H9 (cell line): Measurements from ENCODE around the gene SSUH2. TPM values are rescaled to one million over a fixed set of nuclear protein-coding genes. Genes with fewer than 3 reads are reported as not detected.

ENCODE experiments used
- DNase-seq: peaks from one replicate; pipeline ENCODE4 v3.0.0-alpha.2; 2017
- H2AFZ ChIP-seq: one replicate; pipeline ENCODE4 v1.6.1; 2013; ENCODE audit warnings: mild to moderate bottlenecking, low read length, control low read depth, moderate library complexity
- H2AK5ac ChIP-seq: 2 replicates; pipeline ENCODE4 v1.6.1; 2013; ENCODE audit warnings: low read length, control low read depth, mixed read lengths; ENCODE audit not compliant: insufficient read length
- H2BK120ac ChIP-seq: one replicate; pipeline ENCODE4 v1.6.1; 2013; ENCODE audit warnings: low read depth, mild to moderate bottlenecking, low read length, control low read depth, inconsistent platforms; ENCODE audit not compliant: poor library complexity, severe bottlenecking
- H2BK12ac ChIP-seq: 2 replicates; pipeline ENCODE4 v1.6.1; 2013; ENCODE audit warnings: low read length, control low read depth, mixed read lengths, low read depth; ENCODE audit not compliant: insufficient read length
- H2BK15ac ChIP-seq: 2 replicates; pipeline ENCODE4 v1.6.1; 2013; ENCODE audit warnings: low read depth, low read length, control low read depth
- H2BK20ac ChIP-seq: one replicate; pipeline ENCODE4 v1.6.1; 2013; ENCODE audit warnings: low read depth, mild to moderate bottlenecking, low read length, control low read depth, inconsistent platforms; ENCODE audit not compliant: poor library complexity, severe bottlenecking
- H2BK5ac ChIP-seq: 2 replicates; pipeline ENCODE4 v1.6.1; 2013; ENCODE audit warnings: low read length, control low read depth, mixed read lengths; ENCODE audit not compliant: insufficient read length
- H3K14ac ChIP-seq: 2 replicates; pipeline ENCODE4 v1.6.1; 2013; ENCODE audit warnings: low read length, control low read depth; ENCODE audit not compliant: insufficient read depth
- H3K18ac ChIP-seq: 2 replicates; pipeline ENCODE4 v1.6.1; 2013; ENCODE audit warnings: low read depth, mild to moderate bottlenecking, mixed read lengths, low read length, control low read depth; ENCODE audit not compliant: insufficient read length
- H3K23ac ChIP-seq: 2 replicates; pipeline ENCODE4 v1.6.1; 2013; ENCODE audit warnings: low read length, control low read depth, mixed read lengths, low read depth; ENCODE audit not compliant: insufficient read length
- H3K23me2 ChIP-seq: 2 replicates; pipeline ENCODE4 v1.6.1; 2013; ENCODE audit warnings: low read depth, mild to moderate bottlenecking, mixed read lengths, low read length, control low read depth; ENCODE audit not compliant: insufficient read length, poor library complexity, severe bottlenecking
- H3K27ac ChIP-seq: 2 replicates; pipeline ENCODE4 v1.5.1; 2013; ENCODE audit warnings: low read length, control low read depth, mixed read lengths, low read depth; ENCODE audit not compliant: insufficient read length
- H3K27me3 ChIP-seq: 2 replicates; pipeline ENCODE4 v1.6.1; 2013; ENCODE audit warnings: low read length, control low read depth, inconsistent platforms; ENCODE audit not compliant: insufficient read depth
- H3K4ac ChIP-seq: 2 replicates; pipeline ENCODE4 v1.6.1; 2013; ENCODE audit warnings: low read depth, mild to moderate bottlenecking, control low read depth, inconsistent platforms, low read length, moderate library complexity
- H3K4me1 ChIP-seq: 2 replicates; pipeline ENCODE4 v1.6.1; 2013; ENCODE audit warnings: low read length, control low read depth, inconsistent platforms; ENCODE audit not compliant: insufficient read depth
- H3K4me2 ChIP-seq: 2 replicates; pipeline ENCODE4 v1.6.1; 2013; ENCODE audit warnings: low read length, control low read depth, mixed read lengths; ENCODE audit not compliant: insufficient read length, insufficient read depth
- H3K56ac ChIP-seq: 2 replicates; pipeline ENCODE4 v1.6.1; 2013; ENCODE audit warnings: low read depth, mild to moderate bottlenecking, mixed read lengths, low read length, control low read depth; ENCODE audit not compliant: insufficient read length
- H3K79me1 ChIP-seq: 2 replicates; pipeline ENCODE4 v1.6.1; 2013; ENCODE audit warnings: low read depth, mild to moderate bottlenecking, moderate library complexity, low read length, control low read depth, inconsistent platforms; ENCODE audit not compliant: insufficient read depth, poor library complexity, severe bottlenecking
- H3K79me2 ChIP-seq: 2 replicates; pipeline ENCODE4 v1.6.1; 2013; ENCODE audit warnings: low read length, control low read depth, inconsistent platforms; ENCODE audit not compliant: insufficient read depth
- H3K9ac ChIP-seq: 2 replicates; pipeline ENCODE4 v1.6.1; 2013; ENCODE audit warnings: low read length, control low read depth, mixed read lengths; ENCODE audit not compliant: insufficient read length; ENCODE audit errors: extremely low read depth
- H3K9me3 ChIP-seq: one replicate; pipeline ENCODE4 v1.6.1; 2013; ENCODE audit warnings: low read depth, low read length, inconsistent platforms; ENCODE audit not compliant: control insufficient read depth
- H3T11ph ChIP-seq: one replicate; pipeline ENCODE4 v1.6.1; 2013; ENCODE audit warnings: mild to moderate bottlenecking, low read length, control low read depth, inconsistent platforms
- H4K20me1 ChIP-seq: one replicate; pipeline ENCODE4 v1.6.1; 2013; ENCODE audit not compliant: control insufficient read depth, insufficient read length, insufficient read depth
- H4K5ac ChIP-seq: 2 replicates; pipeline ENCODE4 v1.6.1; 2013; ENCODE audit warnings: low read depth, mild to moderate bottlenecking, mixed read lengths, low read length, control low read depth; ENCODE audit not compliant: insufficient read length
- H4K8ac ChIP-seq: replicated peaks from 2 replicates; pipeline ENCODE4 v1.6.1; 2013; ENCODE audit warnings: low read length, control low read depth, mixed read lengths, low read depth; ENCODE audit not compliant: insufficient read length
- H4K91ac ChIP-seq: 2 replicates; pipeline ENCODE4 v1.6.1; 2013; ENCODE audit warnings: low read depth, mild to moderate bottlenecking, moderate library complexity, mixed read lengths, low read length, control low read depth; ENCODE audit not compliant: insufficient read length
- H3K27ac Mint-ChIP-seq, 3 experiments: 2 replicates in 2 of 3; 3 replicates in 1 of 3; pipeline ENCODE4 v1.8.0; 2020 to 2021; ENCODE audit warnings: mixed read lengths in 3 of 3, mild to moderate bottlenecking in 1 of 3, moderate library complexity in 1 of 3
- H3K27me3 Mint-ChIP-seq: 2 replicates; pipeline ENCODE4 v1.8.0; 2021; ENCODE audit warnings: low read depth, mild to moderate bottlenecking, moderate library complexity, mixed read lengths
- H3K36me3 Mint-ChIP-seq, 3 experiments: 2 replicates in 2 of 3; 3 replicates in 1 of 3; pipeline ENCODE4 v1.8.0; 2020 to 2021; ENCODE audit warnings: low read depth in 3 of 3, mixed read lengths in 3 of 3; ENCODE audit not compliant: insufficient read depth in 1 of 3
- H3K4me1 Mint-ChIP-seq, 2 experiments: 2 replicates each; pipeline ENCODE4 v1.8.0; 2020; ENCODE audit warnings: mixed read lengths in 2 of 2
- H3K4me3 Mint-ChIP-seq, 2 experiments: 2 replicates in 1 of 2; 3 replicates in 1 of 2; pipeline ENCODE4 v1.8.0; 2020 to 2021; ENCODE audit warnings: mild to moderate bottlenecking in 2 of 2, mixed read lengths in 2 of 2, moderate library complexity in 1 of 2
- H3K9me3 Mint-ChIP-seq, 2 experiments: 2 replicates in 1 of 2; 3 replicates in 1 of 2; pipeline ENCODE4 v1.8.0; 2020; ENCODE audit warnings: mild to moderate bottlenecking in 2 of 2, mixed read lengths in 2 of 2, moderate library complexity in 1 of 2
- CTCF ChIP-seq: fragments of 200-600 bp; sonication (generic); conservative IDR thresholded peaks from 3 replicates; pipeline ENCODE4 v1.8.0; 2021; ENCODE audit warnings: antibody characterized with exemption, mild to moderate bottlenecking
- WGBS: extraction: QIAGEN DNeasy Blood & Tissue Kit; methylation state at CpG from one replicate; pipeline ENCODE4 v1.1.7; 2013; ENCODE audit warnings: missing lambda C conversion rate, low lambda C conversion rate, mixed read lengths; ENCODE audit not compliant: insufficient read length; ENCODE audit errors: extremely low coverage; 5-methylcytosine and 5-hydroxymethylcytosine counted together
- total RNA-seq: library from RNA; stranded (reverse); gene quantifications from 2 replicates; pipeline ENCODE4 v1.2.1, GENCODE V29; 2021

Gene SSUH2
- total RNA-seq, 1 experiment from 2014 or later: 0.61 TPM

- Histone ChIP-seq H3K56ac (no peak overlapping the region), H3K4me1 (no peaks in the 10 kb centered on the region), H2BK12ac (no peak overlapping the region), H2BK15ac (no peak overlapping the region), H3K23me2 (no peaks in the 10 kb centered on the region), H4K8ac (no peak overlapping the region), H2AK5ac (no peak overlapping the region), H2BK20ac (no peak overlapping the region), H3K14ac (no peak overlapping the region), H3K18ac (no peak overlapping the region), H3K27ac (no peak overlapping the region), H4K20me1 (no peaks in the 10 kb centered on the region), H4K5ac (no peak overlapping the region), H2AFZ (no peak overlapping the region), H3K9ac (no peak overlapping the region), H3T11ph (no peak overlapping the region), H3K4ac (no peak overlapping the region), H3K9me3 (no peaks in the 10 kb centered on the region), H4K91ac (no peak overlapping the region), H2BK5ac (no peak overlapping the region), H3K27me3 (no peaks in the 10 kb centered on the region), H3K79me1 (no peaks in the 10 kb centered on the region), H3K23ac (no peak overlapping the region), H3K4me2 (no peak overlapping the region), H2BK120ac (no peak overlapping the region), H3K79me2 (no peaks in the 10 kb centered on the region)
- no peak overlapping the region for H3K4me3 Mint-ChIP-seq
- peaks cover 0 to 6% of the 10 kb centered on the region in 2 experiments; a peak in 1 of 5 replicates for H3K9me3 Mint-ChIP-seq
- WGBS: no CpG with 5 or more reads among the region's 3 CpGs
- H3K4me1 Mint-ChIP-seq: peaks cover 9 to 12% of the 10 kb centered on the region in 2 experiments
- no peak for DNase-seq
- no peak overlapping the region for H3K27ac Mint-ChIP-seq
- no peak for TF ChIP-seq CTCF
- peaks cover 0 to 8% (median 7%) of the 10 kb centered on the region in 3 experiments; a peak in 3 of 7 replicates for H3K36me3 Mint-ChIP-seq
- H3K27me3 Mint-ChIP-seq: no peaks in the 10 kb centered on the region; the same call in 1 of the 2 replicates
Observed at GRCh38 chr3:8604988-8605387, 39.6 kb downstream of the SSUH2 start.
